Heart right ventricle (tissue), 16 donors: ENCODE data around the gene EFCAB11. TPM values are rescaled to one million over a fixed set of nuclear protein-coding genes. Genes with fewer than 3 reads are reported as not detected.

ENCODE experiments used
- ATAC-seq, 8 donors: fragments of 200-7000 bp; cut with Tn5 transposase; one replicate each; pipeline ENCODE4 v1.9.1; 2020; ENCODE audit warnings: mild to moderate bottlenecking in 8 of 8, moderate library complexity in 8 of 8, moderate number of reproducible peaks in 1 of 8
- DNase-seq, 2 donors: peaks; one replicate each; pipeline ENCODE4 v3.0.0-alpha.2; 2020
- H3K27ac ChIP-seq, 10 donors: fragments of 200-600 bp; sonication (generic) in 2 of 10; one replicate each; pipeline versions ENCODE4 v1.5.0 to v1.8.0; 2020 to 2022; ENCODE audit warnings: mild to moderate bottlenecking in 3 of 10
- H3K27me3 ChIP-seq, 7 donors: fragments of 200-600 bp; one replicate each; pipeline ENCODE4 v1.8.0; 2021 to 2022; ENCODE audit warnings: mild to moderate bottlenecking in 2 of 7
- H3K36me3 ChIP-seq, 9 donors: fragments of 200-600 bp; sonication (generic) in 1 of 9; one replicate each; pipeline versions ENCODE4 v1.5.0 to v1.8.0; 2020 to 2022; ENCODE audit warnings: mild to moderate bottlenecking in 2 of 9
- H3K4me1 ChIP-seq, 9 donors: fragments of 200-600 bp; sonication (generic) in 1 of 9; one replicate each; pipeline versions ENCODE4 v1.5.0 to v1.8.0; 2020 to 2022; ENCODE audit warnings: mild to moderate bottlenecking in 4 of 9
- H3K4me3 ChIP-seq, 10 donors: fragments of 200-600 bp; sonication (generic) in 2 of 10; one replicate each; pipeline versions ENCODE4 v1.5.0 to v1.8.0; 2020 to 2022; ENCODE audit warnings: mild to moderate bottlenecking in 7 of 10, moderate library complexity in 2 of 10
- H3K9me3 ChIP-seq, 11 donors: fragments of 200-600 bp in 10 of 11; sonication (generic) in 2 of 11; one replicate each; pipeline versions ENCODE4 v1.5.0 to v1.8.0; 2013 to 2022; ENCODE audit warnings: mild to moderate bottlenecking in 2 of 11, control low read depth in 1 of 11, moderate library complexity in 1 of 11
- CTCF ChIP-seq, 9 donors: fragments of 200-600 bp; sonication (generic) in 2 of 9; IDR thresholded peaks; one replicate each; pipeline versions ENCODE4 v1.5.0 to v1.8.0; 2021 to 2022; ENCODE audit warnings: antibody characterized with exemption in 9 of 9, mild to moderate bottlenecking in 5 of 9, moderate library complexity in 1 of 9
- WGBS, 2 donors: extraction: QIAGEN DNeasy Blood & Tissue Kit; methylation state at CpG; one replicate each; pipeline ENCODE4 v1.1.7; 2013; ENCODE audit warnings: inconsistent platforms in 1 of 2; 5-methylcytosine and 5-hydroxymethylcytosine counted together
- intact Hi-C, 10 donors: fragments of 100-400 bp; cut with DNase I; formaldehyde crosslinking; loops; one replicate each; pipeline versions ENCODE4 v1.11.1 to v1.14.2; 2022
- polyA plus RNA-seq, 2 donors: library from polyadenylated mRNA; stranded (reverse); fragments of 200-250 nt; gene quantifications; one replicate each; pipeline ENCODE4 v1.2.3, GENCODE V29; 2013
- total RNA-seq, 10 donors: library from RNA; stranded (reverse); fragmentation: NEBNext Ultra II Directional in 3 of 10; extraction: Animal tissue kit (Norgen Biotek cat#: 25700) in 3 of 10; gene quantifications; one replicate each; pipeline versions ENCODE4 v1.2.1 to v1.2.4, GENCODE V29; 2021 to 2023
- donor health status: Arrhythmogenic right ventricular cardiomyopathy.
- donor health status: ischemic (EF 13 %, LVEDD 7.1; RV severe dilation, severe dysfunction).
- donor health status: healthy with polysubstance abuse.
- donor health status: DM: no; HTN: yes; CAD: no.
- donor health status: DM: no; HTN: no; CAD: no.
- donor health status: ischemic (EF 25% LVEDD 6.9; RV normal size, moderate dysfunction).
- donor health status: ischemic (EF 25% LVEDD 5.7; RV mildly dilated, moderate dysfunction).
- donor health status: healthy.
- donor health status: DM: yes; HTN: yes; CAD: no.
- donor health status: Ischemic cardiomyopathy.
- donor health status: ischemic (EF 35%, LVEDD 5.7; RV mildly dilated, moderate dysfunction).
- donor health status: nonischemic (EF 11% LVEDD 7.7; RV severe dilation, severe dysfunction).
- donor health status: DM: yes; HTN: yes; CAD: no.
- donor health status: PGD.
- donor health status: ischemic (EF 29% LVEDD 5.4; RV normal size, mild dysfunction).
- donor health status: nonischemic (EF 23%, LVEDD 6.1; RV moderate dilation, normal function).

EFCAB11 gene
- total and polyA plus RNA-seq, 12 donors = 0.95 to 6.7 (median 3.4) TPM

GRCh38 chr14:89912221-89912620 lies 42.3 kb downstream of the EFCAB11 start:
- Histone ChIP-seq H3K4me3 (no peak overlapping the region), H3K27me3 (no peaks in the 10 kb centered on the region), H3K9me3 (no peaks in the 10 kb centered on the region), H3K4me1 (peaks cover 0 to 14% (median 0%) of the 10 kb centered on the region in 9 donors), H3K36me3 (no peaks in the 10 kb centered on the region), H3K27ac (no peak overlapping the region)
- no peak for DNase-seq
- 69 to 88% methylated on average over 2 of the region's 2 CpGs for WGBS, 2 donors
- no peak for TF ChIP-seq CTCF (IDR thresholded peaks at IDR 0.05)
- ATAC-seq = no peak
- intact Hi-C loops = loop anchor here in 4 of 10 donors (5.0 to 10.0 kb wide), 4 partner anchors 497 to 1247 kb away; partner anchors contain the start of gene FOXN3 (in 1 of the 4)

DNA sequence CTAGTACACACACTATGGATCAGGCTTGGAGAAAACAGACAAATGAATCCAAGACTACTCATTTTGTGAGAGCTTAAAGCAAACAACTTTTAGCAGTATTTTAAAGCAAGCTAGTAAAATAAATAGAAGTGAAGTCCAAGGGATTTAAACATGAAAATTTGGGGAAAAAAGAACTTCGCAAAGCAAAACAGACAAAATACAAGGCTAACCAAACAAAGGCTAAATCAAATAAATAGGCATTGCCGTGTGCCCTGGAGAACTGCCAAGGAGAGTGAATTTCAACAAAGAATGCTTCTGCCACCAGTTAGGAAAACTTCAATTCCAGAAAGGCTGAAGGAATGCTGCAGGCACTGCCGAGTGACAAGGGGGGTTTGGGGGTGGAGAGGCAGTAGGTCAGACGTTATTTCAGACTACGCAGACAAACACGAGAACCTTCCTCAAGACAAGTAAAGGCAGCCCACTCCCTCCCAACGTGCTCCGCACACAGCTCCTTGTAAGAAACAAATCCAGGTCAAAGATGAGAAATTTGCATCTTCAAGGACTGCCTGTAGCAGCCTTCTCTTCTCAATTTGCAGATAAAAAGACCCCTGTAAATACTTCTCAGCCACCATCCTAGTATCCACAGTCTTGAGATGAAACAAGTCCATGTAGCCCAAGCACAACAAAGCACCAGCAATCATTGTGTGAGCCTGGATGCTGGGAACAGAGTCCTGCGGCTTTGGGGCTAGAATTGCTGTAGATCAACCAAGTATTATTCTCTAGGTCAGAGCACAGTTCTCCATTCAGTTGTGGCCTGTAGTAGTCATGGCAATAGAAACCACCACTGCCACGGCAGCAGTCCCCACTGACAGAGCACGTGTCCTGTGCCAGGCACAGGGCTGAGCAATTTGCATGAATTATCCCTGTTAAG lies 43.3 kb downstream of the EFCAB11 start:
- H3K9me3 ChIP-seq = no peaks in the 10 kb centered on the region
- no peak overlapping the region for H3K4me3 ChIP-seq
- no peaks in the 10 kb centered on the region for H3K27me3 ChIP-seq
- H3K36me3 ChIP-seq = no peaks in the 10 kb centered on the region
- peaks cover 0 to 14% (median 0%) of the 10 kb centered on the region in 9 donors for H3K4me1 ChIP-seq
- ATAC-seq (peak in 5 of 8 donors; percentile 50 to 59 (median 56)), DNase-seq (no peak)
- H3K27ac ChIP-seq = no peak overlapping the region
- TF ChIP-seq CTCF (IDR thresholded peaks at IDR 0.05) = no peak
- intact Hi-C loops = loop anchor here in 4 of 10 donors (5.0 to 10.0 kb wide), 4 partner anchors 496 to 1246 kb away; partner anchors contain the start of gene FOXN3 (in 1 of the 4)
- 61% methylated on average over 11 of the region's 11 CpGs for WGBS, 2 donors

DNA sequence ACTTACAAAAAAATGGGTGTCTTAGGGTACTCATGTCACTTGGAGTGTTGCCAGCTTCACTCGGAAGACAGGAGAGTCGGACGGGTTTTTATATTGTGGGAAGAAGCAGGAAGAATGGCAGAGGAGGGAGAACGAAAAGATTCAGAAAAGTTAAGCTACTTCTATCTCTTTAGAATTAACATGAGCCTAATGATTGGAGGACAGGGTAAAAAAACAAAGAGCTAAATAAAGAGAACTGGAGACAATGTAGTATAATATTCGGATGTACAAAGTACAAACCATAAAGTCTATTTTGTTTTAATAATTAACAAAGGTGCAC lies 43.9 kb downstream of the EFCAB11 start:
- no peak for TF ChIP-seq CTCF (IDR thresholded peaks at IDR 0.05)
- Histone ChIP-seq H3K4me3 (no peak overlapping the region), H3K27ac (no peak overlapping the region), H3K4me1 (peaks cover 0 to 14% (median 0%) of the 10 kb centered on the region in 9 donors), H3K36me3 (no peaks in the 10 kb centered on the region), H3K9me3 (no peaks in the 10 kb centered on the region), H3K27me3 (no peaks in the 10 kb centered on the region)
- intact Hi-C loops = loop anchor here in 4 of 10 donors (5.0 to 10.0 kb wide), 4 partner anchors 496 to 1246 kb away; partner anchors contain the start of gene FOXN3 (in 1 of the 4)
- ATAC-seq = no peak
- 82 to 90% methylated on average over 5 of the region's 5 CpGs for WGBS, 2 donors
- DNase-seq = no peak

DNA sequence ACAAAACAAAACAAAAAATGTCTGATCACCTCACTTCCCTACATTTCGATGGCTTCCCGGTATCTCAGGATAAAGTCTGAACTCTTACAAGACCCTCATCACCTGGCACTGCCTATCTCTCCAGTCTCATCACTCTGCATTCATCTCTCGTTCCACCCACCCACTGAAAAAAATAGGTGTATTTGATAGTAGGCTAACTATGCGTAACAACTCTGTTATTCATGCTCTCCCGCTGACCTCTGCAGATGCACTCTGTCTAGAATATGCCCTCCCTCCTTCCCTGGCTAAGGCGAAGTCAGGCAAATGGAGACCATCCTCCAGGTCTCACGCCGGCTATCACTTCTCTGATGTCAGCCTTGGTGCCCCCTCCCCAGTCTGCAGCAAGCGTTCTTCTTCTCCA lies 44.9 kb downstream of the EFCAB11 start:
- Histone ChIP-seq H3K9me3 (no peaks in the 10 kb centered on the region), H3K4me3 (no peak overlapping the region), H3K27ac (no peak overlapping the region), H3K27me3 (no peaks in the 10 kb centered on the region), H3K4me1 (peaks cover 0 to 9% (median 0%) of the 10 kb centered on the region in 9 donors), H3K36me3 (no peaks in the 10 kb centered on the region)
- ATAC-seq (no peak), DNase-seq (no peak)
- intact Hi-C loops = loop anchor here in 3 of 10 donors (5.0 to 10.0 kb wide), 3 partner anchors 125 to 877 kb away; no protein-coding TSS in a partner anchor
- WGBS, 2 donors = 91 to 97% methylated on average over 9 of the region's 9 CpGs
- TF ChIP-seq CTCF (IDR thresholded peaks at IDR 0.05) = no peak
